Kasumi-1 (cell line): ENCODE data around the gene SPEM2.

Experiments
- DNase-seq, 2 experiments: peaks; one replicate each; lab custom pipeline; 2025; lab: John Stamatoyannopoulos, UW

SPEM2 gene

DNA sequence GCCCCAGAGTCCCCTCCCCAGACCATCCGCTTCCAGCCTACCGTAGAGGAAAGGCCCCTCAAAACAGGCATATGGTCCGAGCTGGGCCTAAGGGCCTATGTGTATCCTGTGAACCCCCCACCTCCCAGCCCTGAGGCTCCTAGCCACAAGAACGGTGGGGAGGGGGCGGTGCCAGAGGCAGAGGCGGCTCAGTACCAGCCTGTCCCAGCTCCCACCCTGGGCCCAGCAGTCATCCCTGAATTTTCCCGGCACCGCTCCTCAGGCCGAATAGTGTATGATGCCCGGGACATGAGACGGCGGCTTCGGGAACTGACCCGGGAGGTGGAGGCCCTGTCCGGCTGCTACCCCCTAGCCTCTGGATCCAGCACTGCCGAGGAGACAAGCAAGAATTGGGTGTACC lies 4.2 kb upstream of the SPEM2 start:
- DNase-seq, result no peak

DNA sequence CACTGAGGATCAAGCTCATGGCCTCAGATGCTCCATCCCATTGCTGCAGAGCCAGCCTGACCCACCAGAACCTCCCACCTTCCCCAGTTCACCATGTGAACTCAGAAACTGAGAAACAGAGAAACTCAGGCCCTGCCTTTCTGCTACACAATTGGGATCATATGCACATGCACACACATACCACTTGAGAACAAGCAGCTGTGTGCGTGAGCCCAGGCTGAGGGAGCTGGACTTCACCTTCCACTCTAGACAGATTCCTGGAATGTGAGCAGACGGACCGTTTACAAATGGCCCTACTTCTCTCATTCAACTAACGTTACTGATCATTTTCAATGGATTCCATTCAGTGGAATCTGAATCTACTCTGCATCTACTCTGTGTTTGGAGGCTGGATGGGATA lies 1.7 kb upstream of the SPEM2 start:
- DNase-seq, result no peak

DNA sequence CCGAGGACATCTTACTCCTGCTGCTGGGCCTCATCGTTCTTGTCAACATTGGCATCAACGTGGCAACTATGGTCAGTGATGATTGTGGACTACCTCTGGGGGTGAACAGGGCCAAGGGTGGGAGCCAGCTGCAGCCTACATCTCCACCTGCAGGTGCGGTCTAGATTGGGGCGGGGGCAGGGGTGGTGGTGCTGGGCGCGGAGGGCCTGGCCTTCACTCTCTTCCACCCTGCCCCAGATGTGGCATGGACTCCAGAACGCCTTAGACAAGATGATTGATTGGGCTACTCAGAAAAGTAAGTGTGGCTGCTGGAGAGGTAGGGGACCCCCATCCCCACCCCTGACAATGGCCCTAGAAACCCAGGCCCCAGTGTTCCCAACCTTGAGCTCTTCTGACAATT lies 340 bp downstream of the SPEM2 start:
- no peak for DNase-seq

DNA sequence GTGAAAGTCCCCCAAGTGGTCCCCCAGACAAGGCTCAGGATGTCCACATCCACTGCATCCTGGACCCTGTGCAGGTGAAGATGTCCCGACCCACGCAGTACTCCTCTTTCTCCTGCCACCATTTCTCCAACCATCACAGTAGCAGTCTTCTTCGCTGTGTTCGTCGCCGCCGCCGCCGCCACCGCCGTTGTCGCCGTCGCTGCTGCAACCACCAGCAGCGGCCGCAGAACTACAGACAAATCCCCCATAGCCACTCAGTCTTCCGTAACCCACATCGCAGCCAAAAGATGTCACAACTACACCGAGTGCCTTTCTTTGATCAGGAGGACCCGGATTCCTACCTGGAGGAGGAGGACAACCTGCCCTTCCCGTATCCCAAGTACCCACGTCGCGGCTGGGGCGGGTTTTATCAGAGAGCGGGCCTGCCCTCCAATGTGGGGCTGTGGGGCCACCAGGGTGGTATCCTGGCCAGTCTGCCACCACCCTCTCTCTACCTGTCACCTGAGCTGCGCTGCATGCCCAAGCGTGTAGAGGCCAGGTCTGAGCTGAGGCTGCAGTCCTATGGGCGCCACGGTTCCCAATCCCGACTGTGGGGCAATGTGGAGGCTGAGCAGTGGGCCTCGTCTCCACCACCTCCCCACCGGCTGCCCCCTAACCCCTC lies 917 bp downstream of the SPEM2 start:
- no peak for DNase-seq

DNA sequence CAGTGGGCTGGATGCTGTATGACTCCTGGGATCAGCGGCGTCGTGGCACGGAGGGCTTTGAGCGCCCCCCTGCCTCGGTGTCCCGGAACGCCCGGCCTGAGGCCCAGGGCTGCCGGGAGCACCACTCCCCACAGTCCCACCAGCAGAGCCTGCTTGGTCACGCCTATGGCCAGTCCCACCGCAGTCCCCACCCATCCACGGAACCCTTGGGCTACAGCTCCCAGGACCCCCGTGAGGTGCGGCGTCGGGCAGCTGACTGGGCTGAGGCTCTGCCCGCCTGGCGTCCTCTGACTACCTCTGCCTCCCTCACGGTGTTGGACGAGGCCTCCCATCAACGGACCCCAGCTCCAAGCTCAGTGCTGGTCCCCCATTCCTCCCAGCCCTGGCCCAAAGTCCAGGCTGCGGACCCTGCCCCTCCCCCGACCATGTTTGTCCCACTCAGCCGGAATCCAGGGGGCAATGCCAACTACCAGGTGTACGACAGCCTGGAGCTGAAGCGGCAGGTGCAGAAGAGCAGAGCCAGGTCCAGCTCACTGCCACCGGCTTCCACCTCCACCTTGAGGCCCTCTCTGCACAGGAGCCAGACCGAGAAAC lies 1.6 kb downstream of the SPEM2 start:
- DNase-seq, result no peak

DNA sequence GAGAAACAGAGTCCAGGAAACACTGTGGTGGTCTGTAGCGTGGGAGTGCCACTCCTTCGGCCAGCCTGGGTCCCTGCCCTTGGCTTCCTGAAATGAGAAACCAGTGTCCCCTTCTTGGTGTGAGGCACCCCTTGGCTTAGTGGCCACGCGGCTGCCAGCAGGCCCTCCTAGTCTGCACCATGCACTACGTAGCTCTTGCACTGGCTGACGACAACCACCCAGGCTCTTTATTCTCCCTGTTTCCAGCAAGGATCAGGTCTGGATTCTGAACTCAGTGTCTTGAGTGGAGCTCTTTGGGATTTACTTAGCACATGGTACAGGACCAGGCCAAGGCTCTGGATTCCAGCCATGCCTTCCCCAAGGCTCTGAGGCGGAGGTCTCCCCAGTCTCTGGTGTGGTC lies 2.1 kb downstream of the SPEM2 start:
- DNase-seq, result no peak

DNA sequence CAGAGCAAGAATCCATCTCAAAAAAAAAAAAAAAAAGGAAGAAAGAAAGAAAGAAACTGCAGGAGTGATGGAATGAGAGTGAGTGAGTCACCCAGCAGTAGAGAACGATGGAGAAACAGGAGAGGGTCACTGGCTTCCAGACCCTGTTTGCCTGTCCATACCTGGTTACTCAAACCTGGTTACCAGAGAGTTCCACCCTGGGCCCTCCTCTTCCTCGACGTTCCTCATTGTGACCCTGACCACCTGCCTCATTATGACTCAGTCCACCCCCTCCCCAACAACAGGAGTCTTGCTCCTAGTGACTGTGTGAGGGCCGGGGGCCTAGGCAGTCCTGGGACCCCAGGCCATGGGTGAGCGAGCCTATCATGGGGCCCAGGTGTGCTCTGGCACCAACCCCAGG lies 3.1 kb downstream of the SPEM2 start, which contains the start of gene SPEM3:
SPEM3 (plus strand) TSS at position 301 of the 400 bp plus-strand sequence; CDS start at position 347, 46 bp downstream.
- DNase-seq, result no peak

DNA sequence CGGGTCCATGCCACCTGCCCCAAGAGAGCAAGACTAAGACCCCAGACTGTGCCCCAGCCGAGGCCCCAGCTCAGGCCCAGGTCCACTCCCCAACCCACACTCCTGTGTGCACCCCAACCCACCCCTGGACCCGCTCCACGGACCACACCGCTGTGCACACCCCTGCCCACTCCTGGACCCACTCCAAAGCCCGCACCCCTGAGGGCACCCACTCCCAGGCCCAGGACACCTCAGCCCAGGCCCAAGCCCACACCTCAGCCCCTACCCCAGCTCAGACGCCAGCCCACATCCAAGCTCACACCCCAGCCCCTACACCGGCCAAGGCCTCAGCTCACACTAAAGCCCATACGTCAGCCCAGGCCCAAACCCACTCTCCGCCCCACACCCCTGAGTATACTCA lies 4.3 kb downstream of the SPEM2 start:
- no peak for DNase-seq

DNA sequence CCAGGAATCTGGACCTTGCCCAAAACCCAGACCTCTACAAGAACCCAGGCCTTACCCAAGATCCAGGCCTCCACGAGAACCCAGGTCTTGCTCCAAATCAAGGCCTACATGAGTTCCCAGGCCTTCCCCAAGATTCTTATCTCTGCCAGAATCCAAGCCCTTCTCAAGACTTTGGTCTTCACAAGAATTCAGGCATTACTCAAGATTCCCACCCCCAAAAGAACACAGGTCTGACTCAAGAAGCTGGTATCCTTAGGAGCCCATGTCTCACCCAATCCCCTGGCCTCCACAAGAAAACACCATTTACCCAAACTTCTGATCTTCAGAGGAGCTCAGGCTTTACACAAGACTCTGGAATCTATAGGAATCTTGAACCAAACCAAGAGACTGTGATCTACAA lies 5.8 kb downstream of the SPEM2 start:
- no peak for DNase-seq

DNA sequence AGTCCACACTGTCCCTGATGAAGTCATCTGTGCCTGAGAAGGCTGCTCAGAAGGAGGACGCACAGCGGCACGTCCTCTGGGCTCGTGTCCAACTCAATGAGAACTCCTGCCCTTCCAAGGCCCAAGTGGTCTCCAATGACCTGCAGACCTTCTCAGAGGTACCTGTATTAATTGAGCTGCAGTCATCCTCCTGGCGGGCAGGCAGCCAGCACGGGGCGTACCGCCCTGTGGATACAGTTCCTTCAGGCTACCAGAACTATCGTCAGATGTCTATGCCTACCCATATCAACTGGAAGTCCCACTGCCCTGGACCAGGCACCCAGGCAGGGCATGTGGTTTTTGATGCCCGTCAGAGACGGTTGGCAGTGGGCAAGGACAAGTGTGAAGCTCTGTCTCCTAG lies 6.9 kb downstream of the SPEM2 start:
- no peak for DNase-seq

DNA sequence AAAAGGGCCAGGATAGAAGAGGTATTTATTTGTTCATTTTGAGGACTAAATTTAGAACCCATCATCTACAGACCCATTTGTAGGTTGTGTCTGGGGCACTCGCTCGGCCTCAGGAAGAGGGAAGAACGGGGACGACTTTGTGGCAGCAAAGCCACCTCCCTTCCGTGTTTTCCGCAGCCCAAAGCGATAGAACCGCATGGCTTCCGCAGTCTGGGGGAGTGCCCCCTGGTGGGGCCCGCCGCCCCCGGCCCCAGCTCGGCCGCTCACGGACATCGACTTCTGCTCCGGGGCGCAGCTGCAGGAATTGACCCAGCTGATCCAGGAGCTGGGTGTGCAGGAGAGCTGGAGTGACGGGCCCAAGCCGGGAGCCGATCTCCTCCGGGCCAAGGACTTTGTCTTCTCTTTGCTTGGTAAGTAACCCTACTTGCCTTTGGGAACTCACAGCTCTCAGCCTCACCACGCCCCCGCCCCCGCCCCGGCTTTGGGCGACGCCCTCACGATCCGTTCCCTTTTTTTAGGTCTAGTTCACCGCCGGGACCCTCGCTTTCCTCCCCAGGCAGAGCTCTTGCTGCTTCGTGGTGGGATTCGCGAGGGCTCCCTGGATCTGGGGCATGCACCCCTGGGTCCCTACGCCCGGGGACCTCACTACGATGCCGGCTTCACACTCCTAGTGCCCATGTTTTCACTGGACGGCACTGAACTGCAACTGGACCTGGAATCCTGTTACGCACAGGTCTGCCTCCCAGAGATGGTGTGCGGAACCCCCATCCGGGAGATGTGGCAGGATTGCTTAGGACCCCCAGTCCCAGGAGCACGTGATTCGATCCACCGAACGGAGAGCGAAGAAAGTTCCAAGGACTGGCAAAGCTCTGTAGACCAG lies 10.5 kb downstream of the SPEM2 start:
- DNase-seq, result peak; percentile 39 to 46

DNA sequence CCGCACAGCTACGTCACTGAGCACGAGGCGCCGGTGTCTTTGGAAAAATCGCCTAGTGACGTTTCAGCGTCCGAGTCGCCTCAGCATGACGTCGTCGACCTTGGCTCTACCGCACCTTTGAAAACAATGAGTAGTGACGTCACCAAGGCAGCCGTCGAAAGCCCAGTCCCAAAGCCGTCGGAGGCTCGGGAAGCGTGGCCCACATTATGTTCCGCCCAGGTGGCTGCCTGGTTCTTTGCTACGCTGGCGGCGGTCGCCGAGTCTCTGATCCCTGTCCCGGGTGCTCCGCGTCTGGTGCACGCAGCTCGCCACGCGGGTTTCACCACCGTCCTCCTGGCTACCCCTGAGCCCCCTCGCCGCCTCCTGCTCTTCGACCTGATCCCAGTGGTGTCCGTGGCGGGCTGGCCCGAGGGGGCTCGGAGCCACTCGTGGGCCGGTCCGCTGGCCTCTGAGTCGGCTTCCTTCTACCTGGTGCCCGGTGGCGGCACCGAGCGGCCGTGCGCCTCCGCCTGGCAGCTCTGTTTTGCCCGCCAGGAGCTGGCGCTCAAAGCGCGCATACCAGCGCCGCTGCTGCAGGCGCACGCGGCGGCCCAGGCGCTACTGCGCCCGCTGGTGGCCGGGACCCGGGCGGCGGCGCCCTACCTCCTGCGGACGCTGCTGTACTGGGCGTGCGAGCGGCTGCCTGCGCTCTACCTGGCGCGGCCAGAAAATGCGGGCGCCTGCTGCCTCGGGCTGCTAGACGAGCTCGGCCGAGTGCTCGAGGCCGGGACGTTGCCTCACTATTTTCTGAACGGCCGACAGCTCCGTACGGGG lies 11.3 kb downstream of the SPEM2 start:
- peak in 1 of 2 experiments; percentile 37 for DNase-seq

DNA sequence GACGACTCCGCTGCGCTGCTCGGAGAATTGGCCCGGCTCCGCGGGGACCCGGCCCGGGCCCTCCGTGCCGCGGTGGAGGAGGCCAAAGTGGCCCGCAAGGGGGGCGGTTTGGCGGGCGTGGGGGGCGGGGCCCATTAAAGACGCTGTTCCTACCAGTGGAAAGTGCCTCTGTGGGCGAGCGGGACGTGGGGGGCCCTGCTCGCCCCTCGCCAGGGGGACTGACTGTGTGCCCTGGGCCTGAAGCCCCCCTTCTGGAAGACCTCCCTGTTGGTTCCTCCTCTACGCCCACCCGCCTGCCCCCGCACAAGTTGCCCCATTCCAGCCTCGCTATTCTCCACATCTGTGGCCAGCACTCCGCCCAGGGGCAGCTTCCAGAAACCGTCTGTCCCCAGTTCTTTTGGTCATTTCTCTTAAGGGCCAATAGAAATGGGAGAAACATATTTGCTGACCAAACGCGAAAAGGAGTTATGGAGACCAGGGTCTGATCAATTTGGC lies 12.0 kb downstream of the SPEM2 start:
- no peak for DNase-seq

DNA sequence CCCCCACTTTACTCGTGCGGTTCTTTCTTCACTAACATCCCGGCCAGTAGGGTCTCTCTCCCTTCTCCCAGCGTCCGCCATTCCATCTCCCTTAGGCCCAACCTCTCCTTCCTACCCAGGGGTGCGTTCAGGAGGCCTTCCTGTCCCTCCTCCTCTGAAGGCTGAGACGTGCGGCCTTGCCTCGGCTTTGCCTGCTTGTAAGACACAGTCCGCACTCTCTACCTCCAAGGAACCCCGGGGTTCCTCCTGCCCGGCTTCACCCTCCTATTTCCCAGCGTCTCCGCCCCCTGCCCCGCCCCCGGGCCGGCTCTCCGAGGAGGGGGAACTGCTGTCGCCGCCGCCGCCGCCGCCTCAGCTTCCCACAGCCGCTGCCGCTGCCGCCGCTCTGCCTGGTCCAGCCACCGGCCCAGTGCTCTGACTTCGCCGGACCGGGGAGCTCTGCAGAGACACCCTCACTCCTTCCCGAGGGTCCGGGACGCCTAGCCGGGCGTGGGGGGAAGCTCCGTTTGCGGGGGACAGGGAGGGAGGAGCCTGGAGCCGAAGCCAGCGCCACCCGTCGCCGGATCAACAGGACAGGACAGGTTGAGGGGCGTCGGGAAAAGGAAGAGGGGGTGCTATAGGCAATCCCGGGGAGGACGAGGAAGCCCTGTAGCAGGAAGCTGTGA lies 12.7 kb downstream of the SPEM2 start:
- peak in 1 of 2 experiments; percentile 32 for DNase-seq

DNA sequence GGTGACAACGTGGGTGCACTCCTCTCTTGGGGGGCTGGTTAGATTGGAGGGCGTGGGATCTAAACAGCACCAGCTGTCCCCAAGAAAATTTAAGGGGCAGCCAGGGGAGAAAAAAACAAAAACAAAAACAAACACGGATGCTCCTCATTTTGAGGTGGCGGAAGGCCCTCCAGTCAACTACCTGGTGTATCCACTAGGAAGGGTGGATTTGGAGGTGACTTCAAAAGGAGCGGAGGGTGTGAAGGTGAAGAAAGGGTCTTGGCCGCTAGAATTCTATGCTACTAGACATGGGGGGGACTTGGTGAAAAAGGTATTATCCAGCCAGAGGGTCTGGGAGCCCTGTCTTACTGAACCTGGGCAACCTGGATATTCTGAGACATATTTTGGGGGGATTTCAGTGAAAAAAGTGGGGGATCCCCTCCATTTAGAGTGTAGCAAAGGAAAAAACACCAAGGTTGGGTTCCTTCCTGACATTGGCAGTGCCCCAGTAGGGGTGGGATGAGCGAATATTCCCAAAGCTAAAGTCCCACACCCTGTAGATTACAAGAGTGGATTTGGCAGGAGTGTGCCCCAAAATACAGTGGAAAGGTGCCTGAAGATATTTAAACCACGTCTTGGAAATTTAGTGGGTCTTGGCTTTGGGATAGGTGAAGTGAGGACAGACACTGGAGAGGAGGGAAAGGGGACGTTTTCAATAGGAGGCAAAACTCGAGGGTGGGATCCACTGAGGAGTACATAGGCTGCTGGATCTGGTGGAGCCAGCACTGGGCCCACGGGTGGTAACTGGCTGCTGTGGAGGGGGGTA lies 13.4 kb downstream of the SPEM2 start:
- DNase-seq, result no peak

DNA sequence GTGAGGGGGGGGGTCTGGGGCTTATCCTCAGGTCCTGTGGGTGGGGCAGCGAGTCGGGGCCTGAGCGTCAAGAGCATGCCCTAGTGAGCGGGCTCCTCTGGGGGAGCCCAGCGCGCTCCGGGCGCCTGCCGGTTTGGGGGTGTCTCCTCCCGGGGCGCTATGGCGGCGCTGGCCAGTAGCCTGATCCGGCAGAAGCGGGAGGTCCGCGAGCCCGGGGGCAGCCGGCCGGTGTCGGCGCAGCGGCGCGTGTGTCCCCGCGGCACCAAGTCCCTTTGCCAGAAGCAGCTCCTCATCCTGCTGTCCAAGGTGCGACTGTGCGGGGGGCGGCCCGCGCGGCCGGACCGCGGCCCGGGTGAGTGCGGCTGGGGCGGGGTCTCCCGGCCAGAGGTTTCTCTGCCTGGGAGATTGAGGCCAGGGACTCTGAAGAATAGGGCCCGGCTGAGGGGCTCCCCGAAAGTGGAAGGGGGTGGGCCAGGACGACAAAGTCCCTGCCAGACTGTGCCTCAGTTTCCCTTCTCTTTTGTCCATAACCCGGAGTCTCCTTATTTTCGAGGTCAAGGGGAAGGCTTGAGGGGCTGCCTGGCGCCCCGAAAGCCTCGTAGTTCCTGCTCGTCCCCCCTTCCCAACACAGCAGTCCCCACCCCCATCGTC lies 14.2 kb downstream of the SPEM2 start, which contains the start of gene FGF11:
FGF11 (plus strand) TSS at position 51 of the 651 bp plus-strand sequence; CDS start at position 160, 109 bp downstream.
- DNase-seq, result peak in 1 of 2 experiments; percentile 18

DNA sequence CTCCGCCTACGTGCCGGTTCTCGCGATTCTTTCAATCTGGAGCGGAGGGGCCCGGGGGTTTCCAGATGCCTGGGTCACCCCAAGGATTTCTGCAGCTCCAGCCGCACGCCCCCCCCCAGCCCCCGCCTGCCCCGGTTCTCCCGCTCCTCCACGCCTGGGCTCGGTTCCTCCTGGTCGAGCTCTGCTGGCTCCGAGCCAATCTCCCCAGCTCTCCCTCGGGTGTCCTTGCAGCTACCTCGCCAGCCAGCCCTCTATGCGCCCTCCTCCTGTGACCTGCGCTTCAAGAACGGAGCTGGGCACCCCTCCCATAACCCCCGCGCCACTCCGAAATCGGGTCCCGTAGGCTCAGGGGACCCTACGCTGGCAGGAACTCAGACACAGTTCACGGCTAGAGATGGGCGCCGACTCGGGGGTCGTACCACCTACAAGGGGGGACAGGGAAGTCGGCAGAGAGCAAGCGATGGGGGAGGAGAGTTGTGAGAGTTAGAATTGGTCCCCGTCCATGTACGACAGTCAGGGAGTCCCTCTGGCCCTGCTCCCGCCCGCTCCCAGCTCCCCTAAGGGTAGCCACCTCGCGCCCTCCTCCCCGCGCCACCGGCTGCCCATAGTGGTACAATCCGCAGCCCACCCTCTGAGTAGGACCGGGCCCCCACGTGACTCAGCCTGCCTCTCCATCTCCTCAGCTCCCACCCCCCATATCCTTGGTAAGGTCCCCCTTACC lies 14.9 kb downstream of the SPEM2 start:
- DNase-seq, result no peak

DNA sequence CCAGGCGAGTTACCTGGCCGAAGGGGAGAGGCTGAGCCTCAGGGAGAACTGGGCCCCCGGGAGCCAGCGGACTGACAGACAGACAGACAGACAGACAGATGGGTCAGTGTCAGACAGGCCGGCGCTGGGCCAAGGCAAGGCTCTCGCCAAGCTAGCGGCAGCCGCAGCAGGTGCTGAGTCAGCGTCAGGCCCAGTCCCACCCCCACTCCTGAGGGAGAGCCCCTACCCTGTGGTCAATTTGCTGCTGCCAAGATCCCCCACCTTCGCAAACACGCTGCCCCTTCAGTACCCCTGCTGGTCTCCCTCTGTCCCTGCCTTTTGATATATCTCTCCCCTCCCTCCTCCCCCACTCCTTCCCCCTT lies 15.4 kb downstream of the SPEM2 start:
- no peak for DNase-seq

DNA sequence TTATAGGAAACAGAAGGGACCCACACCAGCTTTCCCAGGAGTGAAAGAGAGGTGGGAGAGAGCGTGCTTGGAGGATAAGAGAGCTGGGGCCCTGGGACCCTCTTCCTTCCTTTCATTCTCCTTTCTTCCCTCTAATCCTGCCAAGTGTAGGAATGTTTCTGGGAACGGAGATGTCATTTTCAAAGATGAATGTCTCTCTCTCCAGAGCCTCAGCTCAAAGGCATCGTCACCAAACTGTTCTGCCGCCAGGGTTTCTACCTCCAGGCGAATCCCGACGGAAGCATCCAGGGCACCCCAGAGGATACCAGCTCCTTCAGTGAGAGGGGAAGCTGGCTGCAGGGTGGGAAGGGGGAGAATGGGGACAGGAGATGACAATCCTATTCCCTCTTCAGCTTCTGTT lies 15.8 kb downstream of the SPEM2 start:
- DNase-seq, result no peak
